Uterus (tissue), 2 donors: ENCODE results near the gene PHPT1.

Experiments
- CTCF ChIP-seq, 4 experiments: fragments of 200-600 bp in 2 of 4; fragments of 450-650 bp in 2 of 4; sonication (generic) in 2 of 4; IDR thresholded peaks; one replicate each; pipeline ENCODE4 v1.5.1; 2016 to 2019; ENCODE audit warnings: antibody characterized with exemption in 4 of 4, mild to moderate bottlenecking in 2 of 4, moderate library complexity in 1 of 4
- POLR2A ChIP-seq, 2 donors: fragments of 450-650 bp; IDR thresholded peaks; one replicate each; pipeline ENCODE4 v1.6.1; 2016; ENCODE audit warnings: antibody characterized with exemption in 2 of 2, mild to moderate bottlenecking in 1 of 2, moderate library complexity in 1 of 2

- TF ChIP-seq POLR2A (IDR thresholded peaks at IDR 0.05) = no peak
- TF ChIP-seq CTCF (IDR thresholded peaks at IDR 0.05) = no peak
These were observed 6.9 kb downstream of the PHPT1 start for GRCh38 chr9:136856079-136856476.
